ENCODE measurements around the gene JPH2.

The JPH2 gene

GRCh38 chr20:44208770-44209169 is 21.8 kb upstream of the JPH2 start:
- H3K4me3 ChIP-seq (ENCODE audit: low read length), result no peak overlapping the region
- H3K9ac ChIP-seq (ENCODE audit: low read length), result peak overlapping the region; percentile 96
- no peaks in the 10 kb centered on the region for H3K27me3 ChIP-seq (ENCODE audit: control insufficient read depth, insufficient read depth, low read length)
- no peaks in the 10 kb centered on the region for H3K9me3 ChIP-seq (ENCODE audit: control insufficient read depth, low read length)
- H3K36me3 ChIP-seq (ENCODE audit: control insufficient read depth, insufficient read depth, low read length), result no peaks in the 10 kb centered on the region
- peaks cover 25% of the 10 kb centered on the region for H3K4me1 ChIP-seq (ENCODE audit: control insufficient read depth, insufficient read depth, low read length)

- H3K4me1 ChIP-seq (ENCODE audit: control insufficient read depth, insufficient read depth, low read length), result peaks cover 25% of the 10 kb centered on the region
- H3K9ac ChIP-seq (ENCODE audit: low read length), result no peak overlapping the region
- H3K4me3 ChIP-seq (ENCODE audit: low read length), result no peak overlapping the region
- no peaks in the 10 kb centered on the region for H3K9me3 ChIP-seq (ENCODE audit: control insufficient read depth, low read length)
- H3K27me3 ChIP-seq (ENCODE audit: control insufficient read depth, insufficient read depth, low read length), result no peaks in the 10 kb centered on the region
- no peaks in the 10 kb centered on the region for H3K36me3 ChIP-seq (ENCODE audit: control insufficient read depth, insufficient read depth, low read length)
Measured at GRCh38 chr20:44208165-44208564, 21.2 kb upstream of the JPH2 start.

- Histone ChIP-seq H3K4me1 (ENCODE audit: control insufficient read depth, insufficient read depth, low read length) (peaks cover 25% of the 10 kb centered on the region), H3K36me3 (ENCODE audit: control insufficient read depth, insufficient read depth, low read length) (no peaks in the 10 kb centered on the region), H3K9me3 (ENCODE audit: control insufficient read depth, low read length) (no peaks in the 10 kb centered on the region), H3K9ac (ENCODE audit: low read length) (no peak overlapping the region), H3K27me3 (ENCODE audit: control insufficient read depth, insufficient read depth, low read length) (no peaks in the 10 kb centered on the region), H3K4me3 (ENCODE audit: low read length) (no peak overlapping the region)
Measured at GRCh38 chr20:44207126-44207723, 20.2 kb upstream of the JPH2 start.

- H3K9ac ChIP-seq (ENCODE audit: low read length), result no peak overlapping the region
- H3K9me3 ChIP-seq (ENCODE audit: control insufficient read depth, low read length), result no peaks in the 10 kb centered on the region
- H3K4me3 ChIP-seq (ENCODE audit: low read length), result no peak overlapping the region
- peaks cover 19% of the 10 kb centered on the region for H3K4me1 ChIP-seq (ENCODE audit: control insufficient read depth, insufficient read depth, low read length)
- no peaks in the 10 kb centered on the region for H3K27me3 ChIP-seq (ENCODE audit: control insufficient read depth, insufficient read depth, low read length)
- H3K36me3 ChIP-seq (ENCODE audit: control insufficient read depth, insufficient read depth, low read length), result peaks cover 3% of the 10 kb centered on the region
Measured at GRCh38 chr20:44206132-44206531, 19.1 kb upstream of the JPH2 start.

GRCh38 chr20:44204832-44205215 is 17.8 kb upstream of the JPH2 start:
- Histone ChIP-seq H3K36me3 (ENCODE audit: control insufficient read depth, insufficient read depth, low read length) (peaks cover 8% of the 10 kb centered on the region), H3K27me3 (ENCODE audit: control insufficient read depth, insufficient read depth, low read length) (no peaks in the 10 kb centered on the region), H3K9ac (ENCODE audit: low read length) (no peak overlapping the region), H3K9me3 (ENCODE audit: control insufficient read depth, low read length) (no peaks in the 10 kb centered on the region), H3K4me3 (ENCODE audit: low read length) (no peak overlapping the region), H3K4me1 (ENCODE audit: control insufficient read depth, insufficient read depth, low read length) (peaks cover 19% of the 10 kb centered on the region)

- Histone ChIP-seq H3K4me3 (ENCODE audit: low read length) (no peak overlapping the region), H3K27me3 (ENCODE audit: control insufficient read depth, insufficient read depth, low read length) (no peaks in the 10 kb centered on the region), H3K9ac (ENCODE audit: low read length) (no peak overlapping the region), H3K4me1 (ENCODE audit: control insufficient read depth, insufficient read depth, low read length) (peaks cover 19% of the 10 kb centered on the region), H3K9me3 (ENCODE audit: control insufficient read depth, low read length) (no peaks in the 10 kb centered on the region), H3K36me3 (ENCODE audit: control insufficient read depth, insufficient read depth, low read length) (peaks cover 8% of the 10 kb centered on the region)
Measured at GRCh38 chr20:44204156-44204831, 17.3 kb upstream of the JPH2 start.

GRCh38 chr20:44203161-44203560 is 16.2 kb upstream of the JPH2 start:
- Histone ChIP-seq H3K4me1 (ENCODE audit: control insufficient read depth, insufficient read depth, low read length) (peaks cover 13% of the 10 kb centered on the region), H3K27me3 (ENCODE audit: control insufficient read depth, insufficient read depth, low read length) (no peaks in the 10 kb centered on the region), H3K4me3 (ENCODE audit: low read length) (no peak overlapping the region), H3K9ac (ENCODE audit: low read length) (no peak overlapping the region), H3K9me3 (ENCODE audit: control insufficient read depth, low read length) (no peaks in the 10 kb centered on the region), H3K36me3 (ENCODE audit: control insufficient read depth, insufficient read depth, low read length) (peaks cover 8% of the 10 kb centered on the region)

GRCh38 chr20:44200983-44201382 is 14.0 kb upstream of the JPH2 start:
- H3K9me3 ChIP-seq (ENCODE audit: control insufficient read depth, low read length), result no peaks in the 10 kb centered on the region
- peaks cover 13% of the 10 kb centered on the region for H3K36me3 ChIP-seq (ENCODE audit: control insufficient read depth, insufficient read depth, low read length)
- no peak overlapping the region for H3K9ac ChIP-seq (ENCODE audit: low read length)
- peaks cover 13% of the 10 kb centered on the region for H3K4me1 ChIP-seq (ENCODE audit: control insufficient read depth, insufficient read depth, low read length)
- no peak overlapping the region for H3K4me3 ChIP-seq (ENCODE audit: low read length)
- H3K27me3 ChIP-seq (ENCODE audit: control insufficient read depth, insufficient read depth, low read length), result no peaks in the 10 kb centered on the region

- Histone ChIP-seq H3K36me3 (ENCODE audit: control insufficient read depth, insufficient read depth, low read length) (peaks cover 13% of the 10 kb centered on the region), H3K4me1 (ENCODE audit: control insufficient read depth, insufficient read depth, low read length) (peaks cover 11% of the 10 kb centered on the region), H3K9ac (ENCODE audit: low read length) (no peak overlapping the region), H3K27me3 (ENCODE audit: control insufficient read depth, insufficient read depth, low read length) (no peaks in the 10 kb centered on the region), H3K4me3 (ENCODE audit: low read length) (no peak overlapping the region), H3K9me3 (ENCODE audit: control insufficient read depth, low read length) (no peaks in the 10 kb centered on the region)
Measured at GRCh38 chr20:44200371-44200770, 13.4 kb upstream of the JPH2 start.

GRCh38 chr20:44199877-44200276 is 12.9 kb upstream of the JPH2 start:
- Histone ChIP-seq H3K36me3 (ENCODE audit: control insufficient read depth, insufficient read depth, low read length) (peaks cover 13% of the 10 kb centered on the region), H3K4me3 (ENCODE audit: low read length) (no peak overlapping the region), H3K27me3 (ENCODE audit: control insufficient read depth, insufficient read depth, low read length) (no peaks in the 10 kb centered on the region), H3K9me3 (ENCODE audit: control insufficient read depth, low read length) (no peaks in the 10 kb centered on the region), H3K9ac (ENCODE audit: low read length) (no peak overlapping the region), H3K4me1 (ENCODE audit: control insufficient read depth, insufficient read depth, low read length) (peaks cover 6% of the 10 kb centered on the region)

GRCh38 chr20:44198872-44199271 is 11.9 kb upstream of the JPH2 start:
- H3K4me1 ChIP-seq (ENCODE audit: control insufficient read depth, insufficient read depth, low read length), result no peaks in the 10 kb centered on the region
- H3K9me3 ChIP-seq (ENCODE audit: control insufficient read depth, low read length), result no peaks in the 10 kb centered on the region
- no peak overlapping the region for H3K9ac ChIP-seq (ENCODE audit: low read length)
- peaks cover 13% of the 10 kb centered on the region for H3K36me3 ChIP-seq (ENCODE audit: control insufficient read depth, insufficient read depth, low read length)
- H3K27me3 ChIP-seq (ENCODE audit: control insufficient read depth, insufficient read depth, low read length), result no peaks in the 10 kb centered on the region
- no peak overlapping the region for H3K4me3 ChIP-seq (ENCODE audit: low read length)

GRCh38 chr20:44196271-44196670 is 9.3 kb upstream of the JPH2 start:
- H3K27me3 ChIP-seq (ENCODE audit: control insufficient read depth, insufficient read depth, low read length), result no peaks in the 10 kb centered on the region
- H3K4me1 ChIP-seq (ENCODE audit: control insufficient read depth, insufficient read depth, low read length), result no peaks in the 10 kb centered on the region
- no peak overlapping the region for H3K4me3 ChIP-seq (ENCODE audit: low read length)
- H3K9me3 ChIP-seq (ENCODE audit: control insufficient read depth, low read length), result no peaks in the 10 kb centered on the region
- H3K36me3 ChIP-seq (ENCODE audit: control insufficient read depth, insufficient read depth, low read length), result peaks cover 11% of the 10 kb centered on the region
- H3K9ac ChIP-seq (ENCODE audit: low read length), result no peak overlapping the region

Measured in mucosa of stomach (tissue), 1 donor.